ENCODE data around the gene NEDD9. TPM values are rescaled to one million over a fixed set of nuclear protein-coding genes. Genes with fewer than 3 reads are reported as not detected.
A peak's percentile ranks its signal among the peaks of the same experiment; 100 is the strongest.

Gene NEDD9
- polyA plus RNA-seq, 1 of the 3 experiments (the other 2 are of a cell fraction) = 7.4 TPM

DNA sequence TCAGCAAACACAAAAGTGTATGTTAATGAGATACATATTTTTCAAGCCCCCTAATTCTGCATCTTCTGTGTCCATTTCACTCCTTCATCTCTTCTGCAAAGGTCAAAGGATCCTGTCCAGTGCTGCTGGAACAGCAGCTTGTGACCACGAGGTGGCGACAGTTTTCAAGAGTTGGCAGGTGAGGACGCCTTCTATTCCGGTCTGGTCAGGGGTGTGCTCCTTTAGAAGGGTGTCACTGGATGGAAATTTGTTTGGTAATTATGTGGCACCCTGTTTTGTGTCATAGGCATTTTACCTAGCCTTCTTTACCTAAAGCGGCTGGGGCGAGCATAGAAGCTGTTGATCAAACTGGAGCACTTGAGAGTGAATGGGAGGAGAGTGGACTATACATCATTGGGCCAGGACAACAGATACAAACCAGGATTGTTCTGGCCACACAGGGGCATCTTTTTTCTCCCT, 88.0 kb downstream of the NEDD9 start:
- TF ChIP-seq FOSL2 (IDR thresholded peaks at IDR 0.05; ENCODE audit: borderline replicate concordance, low read depth) = no peak
- TF ChIP-seq SMC3 (IDR thresholded peaks at IDR 0.05; ENCODE audit: low read depth, low read length) = peak; percentile 97
- TF ChIP-seq RAD21 (IDR thresholded peaks at IDR 0.05; ENCODE audit: low read length) = peak; percentile 96
- TF ChIP-seq, protein P1, sequence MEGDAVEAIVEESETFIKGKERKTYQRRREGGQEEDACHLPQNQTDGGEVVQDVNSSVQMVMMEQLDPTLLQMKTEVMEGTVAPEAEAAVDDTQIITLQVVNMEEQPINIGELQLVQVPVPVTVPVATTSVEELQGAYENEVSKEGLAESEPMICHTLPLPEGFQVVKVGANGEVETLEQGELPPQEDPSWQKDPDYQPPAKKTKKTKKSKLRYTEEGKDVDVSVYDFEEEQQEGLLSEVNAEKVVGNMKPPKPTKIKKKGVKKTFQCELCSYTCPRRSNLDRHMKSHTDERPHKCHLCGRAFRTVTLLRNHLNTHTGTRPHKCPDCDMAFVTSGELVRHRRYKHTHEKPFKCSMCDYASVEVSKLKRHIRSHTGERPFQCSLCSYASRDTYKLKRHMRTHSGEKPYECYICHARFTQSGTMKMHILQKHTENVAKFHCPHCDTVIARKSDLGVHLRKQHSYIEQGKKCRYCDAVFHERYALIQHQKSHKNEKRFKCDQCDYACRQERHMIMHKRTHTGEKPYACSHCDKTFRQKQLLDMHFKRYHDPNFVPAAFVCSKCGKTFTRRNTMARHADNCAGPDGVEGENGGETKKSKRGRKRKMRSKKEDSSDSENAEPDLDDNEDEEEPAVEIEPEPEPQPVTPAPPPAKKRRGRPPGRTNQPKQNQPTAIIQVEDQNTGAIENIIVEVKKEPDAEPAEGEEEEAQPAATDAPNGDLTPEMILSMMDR (IDR thresholded peaks at IDR 0.05) = peak; percentile 98
- TF ChIP-seq FOXJ3 (CRISPR knock-in tag; IDR thresholded peaks at IDR 0.05) = no peak
- Histone ChIP-seq H2AFZ (ENCODE audit: low read depth) (peak overlapping the region; percentile 30; the same call in 1 of the 2 replicates), H3K27ac (ENCODE audit: low read depth in 2 of 2, low read length in 1 of 2) (peak overlapping the region in 1 of 2 experiments; percentile 36; a peak in 1 of 4 replicates), H3K36me3 (replicated peaks in 1 of 2; ENCODE audit: control insufficient read depth in 1 of 2, insufficient read depth in 2 of 2, low read length in 1 of 2) (no peaks in the 10 kb centered on the region), H3K4me3 (ENCODE audit: low read depth in 2 of 2, low read length in 1 of 2) (peak overlapping the region in 1 of 2 experiments; percentile 32; a peak in 1 of 4 replicates), H3K4me2 (no peak overlapping the region), H3K4me1 (ENCODE audit: control insufficient read depth in 1 of 2, insufficient read depth in 2 of 2, low read depth in 1 of 2, low read length in 1 of 2) (peaks cover 5 to 7% of the 10 kb centered on the region in 2 experiments; a peak in 3 of 4 replicates), H3F3A (replicated peaks; ENCODE audit: insufficient read depth) (peaks cover 8% of the 10 kb centered on the region), H3K9ac (no peak overlapping the region), H3K79me2 (ENCODE audit: insufficient read depth) (no peaks in the 10 kb centered on the region), H4K20me1 (ENCODE audit: insufficient read depth) (no peaks in the 10 kb centered on the region), H3K9me3 (no peaks in the 10 kb centered on the region), H3K27me3 (ENCODE audit: insufficient read depth) (no peaks in the 10 kb centered on the region), H3K9me2 (no peaks in the 10 kb centered on the region)
- ChIA-PET CTCF (interaction anchor here (0.6 to 8.7 kb wide), 34 partner anchors 10 to 438 kb away, joined by 3 to 181 read pairs (median 4); no protein-coding TSS in a partner anchor), POLR2A (interaction anchor here (0.7 to 1.0 kb wide), 2 partner anchors 50 to 248 kb away, joined by 3 read pairs; no protein-coding TSS in a partner anchor)
- 30% methylated on average over 6 of the region's 6 CpGs for WGBS (ENCODE audit: low lambda C conversion rate)
- peak; percentile 76 for DNase-seq

DNA sequence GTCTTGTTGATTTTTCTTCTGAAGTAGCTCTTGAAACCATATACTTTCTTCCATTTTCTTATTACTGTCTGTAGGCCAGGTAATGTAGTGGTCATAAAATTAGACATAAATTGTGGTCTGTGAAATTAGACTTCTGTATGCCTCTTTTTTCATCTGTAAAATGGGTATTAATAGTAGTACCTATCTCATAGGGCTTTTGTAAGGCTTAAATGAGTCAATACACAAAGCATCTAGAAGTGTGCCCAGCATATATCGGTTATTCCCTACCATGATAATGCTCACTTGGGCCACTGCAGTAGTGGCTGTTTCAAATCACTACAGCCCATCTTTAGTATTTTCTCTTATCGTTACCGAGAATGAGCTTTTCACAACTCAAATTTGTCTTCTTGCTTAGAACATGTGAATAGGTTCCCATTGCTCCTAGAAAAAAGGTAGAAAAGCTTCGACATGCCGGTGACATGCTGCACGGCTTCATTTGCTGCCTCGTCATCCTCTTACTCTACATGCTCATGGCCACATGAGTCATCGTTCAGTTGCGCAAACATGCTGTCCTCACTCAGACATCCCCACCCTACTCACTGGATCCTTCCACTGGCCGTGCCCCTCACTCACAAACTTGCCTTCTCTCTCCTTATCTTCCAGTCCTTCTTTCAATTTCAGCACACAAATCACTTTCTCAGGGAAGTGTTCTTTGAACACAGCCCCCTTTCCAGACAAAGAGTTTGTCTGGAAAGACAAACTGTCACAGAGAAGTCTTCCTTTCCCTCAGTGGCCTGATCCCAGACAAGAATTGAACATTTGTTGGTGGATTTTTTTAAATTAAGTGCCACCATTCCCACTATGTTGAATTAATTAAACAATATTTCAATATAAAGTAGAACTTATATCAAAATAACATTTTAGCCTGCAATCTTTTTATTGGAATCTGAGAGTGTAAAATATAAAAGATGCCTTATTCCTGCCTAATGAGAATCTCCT, 88.8 kb downstream of the NEDD9 start:
- no peak for DNase-seq
- ChIA-PET POLR2A (interaction anchor here (0.7 to 1.0 kb wide), 2 partner anchors 49 to 249 kb away, joined by 3 read pairs; no protein-coding TSS in a partner anchor), CTCF (interaction anchor here (0.6 to 8.7 kb wide), 35 partner anchors 9 to 438 kb away, joined by 3 to 181 read pairs (median 4); no protein-coding TSS in a partner anchor)
- H3K36me3 ChIP-seq (replicated peaks in 1 of 2; ENCODE audit: control insufficient read depth in 1 of 2, insufficient read depth in 2 of 2, low read length in 1 of 2) = no peaks in the 10 kb centered on the region
- H3K9me3 ChIP-seq = no peaks in the 10 kb centered on the region
- H3K4me1 ChIP-seq (ENCODE audit: control insufficient read depth in 1 of 2, insufficient read depth in 2 of 2, low read depth in 1 of 2, low read length in 1 of 2) = peaks cover 5 to 15% of the 10 kb centered on the region in 2 experiments; a peak in 3 of 4 replicates
- peak overlapping the region; percentile 61; the same call in 1 of the 2 replicates for H2AFZ ChIP-seq (ENCODE audit: low read depth)
- H3K27ac ChIP-seq (ENCODE audit: low read depth in 2 of 2, low read length in 1 of 2) = no peak overlapping the region; a peak in 1 of 4 replicates
- no peak overlapping the region for H3K4me2 ChIP-seq
- no peaks in the 10 kb centered on the region for H3K79me2 ChIP-seq (ENCODE audit: insufficient read depth)
- WGBS (ENCODE audit: low lambda C conversion rate) = 78% methylated on average over 10 of the region's 10 CpGs
- H4K20me1 ChIP-seq (ENCODE audit: insufficient read depth) = no peaks in the 10 kb centered on the region
- TF ChIP-seq FOSL2 (IDR thresholded peaks at IDR 0.05; ENCODE audit: borderline replicate concordance, low read depth) = peak; percentile 32; the same call in 1 of the 2 replicates
- TF ChIP-seq, protein P2, sequence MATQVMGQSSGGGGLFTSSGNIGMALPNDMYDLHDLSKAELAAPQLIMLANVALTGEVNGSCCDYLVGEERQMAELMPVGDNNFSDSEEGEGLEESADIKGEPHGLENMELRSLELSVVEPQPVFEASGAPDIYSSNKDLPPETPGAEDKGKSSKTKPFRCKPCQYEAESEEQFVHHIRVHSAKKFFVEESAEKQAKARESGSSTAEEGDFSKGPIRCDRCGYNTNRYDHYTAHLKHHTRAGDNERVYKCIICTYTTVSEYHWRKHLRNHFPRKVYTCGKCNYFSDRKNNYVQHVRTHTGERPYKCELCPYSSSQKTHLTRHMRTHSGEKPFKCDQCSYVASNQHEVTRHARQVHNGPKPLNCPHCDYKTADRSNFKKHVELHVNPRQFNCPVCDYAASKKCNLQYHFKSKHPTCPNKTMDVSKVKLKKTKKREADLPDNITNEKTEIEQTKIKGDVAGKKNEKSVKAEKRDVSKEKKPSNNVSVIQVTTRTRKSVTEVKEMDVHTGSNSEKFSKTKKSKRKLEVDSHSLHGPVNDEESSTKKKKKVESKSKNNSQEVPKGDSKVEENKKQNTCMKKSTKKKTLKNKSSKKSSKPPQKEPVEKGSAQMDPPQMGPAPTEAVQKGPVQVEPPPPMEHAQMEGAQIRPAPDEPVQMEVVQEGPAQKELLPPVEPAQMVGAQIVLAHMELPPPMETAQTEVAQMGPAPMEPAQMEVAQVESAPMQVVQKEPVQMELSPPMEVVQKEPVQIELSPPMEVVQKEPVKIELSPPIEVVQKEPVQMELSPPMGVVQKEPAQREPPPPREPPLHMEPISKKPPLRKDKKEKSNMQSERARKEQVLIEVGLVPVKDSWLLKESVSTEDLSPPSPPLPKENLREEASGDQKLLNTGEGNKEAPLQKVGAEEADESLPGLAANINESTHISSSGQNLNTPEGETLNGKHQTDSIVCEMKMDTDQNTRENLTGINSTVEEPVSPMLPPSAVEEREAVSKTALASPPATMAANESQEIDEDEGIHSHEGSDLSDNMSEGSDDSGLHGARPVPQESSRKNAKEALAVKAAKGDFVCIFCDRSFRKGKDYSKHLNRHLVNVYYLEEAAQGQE (IDR thresholded peaks at IDR 0.05; ENCODE audit: low read depth, low read length) = no peak
- no peaks in the 10 kb centered on the region for H3K9me2 ChIP-seq
- H3K9ac ChIP-seq = no peak overlapping the region
- no peaks in the 10 kb centered on the region for H3K27me3 ChIP-seq (ENCODE audit: insufficient read depth)
- H3K4me3 ChIP-seq (ENCODE audit: low read depth in 2 of 2, low read length in 1 of 2) = peak overlapping the region in 1 of 2 experiments; percentile 32; a peak in 1 of 4 replicates
- peaks cover 14% of the 10 kb centered on the region for H3F3A ChIP-seq (replicated peaks; ENCODE audit: insufficient read depth)
